Measurements from ENCODE around the gene AOAH.
A peak's percentile ranks its signal among the peaks of the same experiment; 100 is the strongest.

Gene AOAH

GRCh38 chr7:36690514-36691187, 33.6 kb downstream of the AOAH start:
- no peak for DNase-seq

DNA sequence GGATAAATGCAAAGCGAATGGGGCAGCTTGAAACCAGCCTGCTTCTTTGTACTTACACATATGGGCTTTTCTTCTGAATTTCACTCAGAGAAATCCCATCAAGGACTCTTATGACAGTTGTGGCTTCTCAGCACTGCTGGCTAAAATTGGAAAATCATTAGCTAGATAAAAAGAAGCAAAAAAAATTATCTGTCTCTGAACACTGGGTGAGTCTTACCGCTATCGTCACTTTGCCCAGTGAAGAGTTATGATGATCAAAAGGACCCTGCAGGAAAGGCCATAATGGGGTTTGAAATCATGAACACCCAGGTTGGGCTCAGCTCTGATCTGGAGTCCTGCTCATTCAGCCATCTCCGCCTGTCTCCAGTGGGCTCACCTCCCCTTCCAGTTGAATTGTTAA, 34.3 kb downstream of the AOAH start:
- no peak for DNase-seq

DNA sequence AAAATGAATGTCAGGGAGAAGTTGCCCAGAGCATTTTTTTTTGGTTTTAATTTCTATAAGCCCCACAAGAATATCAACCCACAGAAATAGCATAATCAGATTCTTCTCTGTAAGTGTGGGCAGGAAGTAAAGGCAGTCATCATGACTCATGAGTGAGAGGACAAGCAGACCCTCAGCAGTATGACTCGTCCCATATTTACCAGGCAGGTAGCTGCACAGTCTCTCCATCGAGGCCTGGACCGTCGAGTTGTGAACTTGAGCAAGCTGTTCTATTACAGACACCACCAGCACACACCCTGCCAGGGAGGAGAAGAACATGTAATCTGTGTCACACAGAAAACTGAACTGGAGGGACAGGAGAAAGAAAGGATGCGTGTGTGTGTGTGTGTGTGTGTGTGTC, 37.8 kb downstream of the AOAH start:
- no peak for DNase-seq

GRCh38 chr7:36684954-36685353, 39.3 kb downstream of the AOAH start:
- DNase-seq = no peak

GRCh38 chr7:36683695-36684357, 40.5 kb downstream of the AOAH start:
- DNase-seq = no peak

DNA sequence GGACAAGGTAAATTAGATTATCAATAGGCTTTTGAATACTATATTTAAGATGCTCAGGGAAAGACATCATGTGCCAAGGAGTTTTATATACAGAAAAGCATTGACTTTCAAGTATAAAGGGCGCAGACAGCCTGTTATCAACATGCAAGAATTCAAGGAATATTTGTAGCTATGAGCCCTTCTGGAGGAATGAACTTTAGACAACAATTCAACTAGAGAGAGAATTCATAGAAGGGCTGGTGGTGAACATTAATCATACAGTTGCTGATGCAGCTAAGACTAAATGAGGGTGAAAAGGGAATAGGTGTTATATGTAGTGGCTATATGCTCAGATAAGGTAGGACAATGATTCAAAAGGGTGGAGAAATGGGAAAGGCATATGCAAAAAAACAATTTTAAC, 41.2 kb downstream of the AOAH start:
- no peak for DNase-seq

GRCh38 chr7:36682102-36682501, 42.2 kb downstream of the AOAH start:
- DNase-seq = no peak

DNA sequence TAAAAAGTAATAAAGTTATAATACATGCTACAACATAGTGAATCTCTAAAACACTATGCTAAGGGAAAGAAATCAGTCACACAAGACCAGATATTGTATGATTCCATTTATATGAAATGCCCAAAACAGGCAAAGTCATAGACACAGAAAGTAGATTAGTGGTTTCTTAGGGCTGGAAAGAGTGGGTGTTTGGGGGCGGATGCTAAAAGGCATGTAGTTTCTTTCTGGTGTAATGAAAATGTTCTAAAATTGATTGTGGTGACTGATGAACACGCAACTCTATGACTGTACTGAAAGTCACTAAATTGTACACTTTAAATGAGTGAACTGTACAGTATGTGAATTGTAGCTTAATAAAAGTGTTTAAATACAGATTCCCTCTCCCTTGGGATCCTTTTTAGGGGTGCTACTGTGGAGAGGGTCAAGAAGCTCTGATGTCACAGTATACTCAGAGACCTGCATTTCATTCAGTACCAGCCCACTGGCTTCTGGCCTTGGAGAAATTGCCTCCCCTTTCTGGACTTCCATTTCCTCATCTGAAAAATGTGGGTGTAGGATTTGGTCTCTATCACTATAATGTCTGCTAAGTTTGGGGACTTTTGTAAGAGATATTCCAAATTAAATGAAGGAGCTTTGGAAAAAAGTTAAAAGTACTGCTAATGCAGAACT, 46.4 kb downstream of the AOAH start:
- DNase-seq = no peak

DNA sequence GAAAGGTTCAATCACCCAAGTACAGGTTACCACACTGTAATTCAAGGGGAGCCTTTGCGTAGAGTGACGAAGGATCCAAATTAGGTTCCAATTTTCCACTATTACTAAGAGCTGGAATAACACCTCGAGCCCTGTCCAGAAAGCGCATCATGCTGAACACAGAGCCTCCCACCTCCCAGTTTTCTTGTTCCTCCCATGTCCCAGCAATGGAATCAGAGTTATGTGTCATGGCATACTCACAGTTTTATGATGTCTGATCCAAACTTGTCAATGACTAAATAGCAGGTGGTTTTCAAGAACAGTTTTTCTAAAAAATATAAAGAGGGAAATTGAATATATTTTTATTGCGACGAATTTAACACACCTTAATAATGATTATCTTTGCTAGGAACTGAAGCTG, 50.6 kb downstream of the AOAH start:
- DNase-seq = no peak

DNA sequence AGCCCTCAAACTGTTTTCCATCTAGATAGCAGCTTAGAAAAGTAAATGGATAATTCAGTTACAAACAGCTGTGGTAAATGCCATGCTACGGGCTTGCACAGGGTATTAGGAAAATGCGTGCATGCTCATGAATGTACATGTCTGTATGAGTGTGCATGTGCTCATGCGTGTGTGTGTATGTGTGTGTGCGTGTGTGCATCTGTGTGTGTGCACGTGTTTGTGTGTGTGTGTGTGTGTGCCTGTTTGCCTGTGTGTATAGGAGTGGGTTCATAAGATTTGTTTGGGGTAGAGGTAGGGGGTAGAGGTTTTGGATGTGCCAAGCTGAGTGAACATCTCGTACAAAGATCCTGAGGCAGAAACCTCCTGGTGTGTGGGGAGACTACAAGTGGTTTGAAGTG, 52.9 kb downstream of the AOAH start:
- no peak for DNase-seq

DNA sequence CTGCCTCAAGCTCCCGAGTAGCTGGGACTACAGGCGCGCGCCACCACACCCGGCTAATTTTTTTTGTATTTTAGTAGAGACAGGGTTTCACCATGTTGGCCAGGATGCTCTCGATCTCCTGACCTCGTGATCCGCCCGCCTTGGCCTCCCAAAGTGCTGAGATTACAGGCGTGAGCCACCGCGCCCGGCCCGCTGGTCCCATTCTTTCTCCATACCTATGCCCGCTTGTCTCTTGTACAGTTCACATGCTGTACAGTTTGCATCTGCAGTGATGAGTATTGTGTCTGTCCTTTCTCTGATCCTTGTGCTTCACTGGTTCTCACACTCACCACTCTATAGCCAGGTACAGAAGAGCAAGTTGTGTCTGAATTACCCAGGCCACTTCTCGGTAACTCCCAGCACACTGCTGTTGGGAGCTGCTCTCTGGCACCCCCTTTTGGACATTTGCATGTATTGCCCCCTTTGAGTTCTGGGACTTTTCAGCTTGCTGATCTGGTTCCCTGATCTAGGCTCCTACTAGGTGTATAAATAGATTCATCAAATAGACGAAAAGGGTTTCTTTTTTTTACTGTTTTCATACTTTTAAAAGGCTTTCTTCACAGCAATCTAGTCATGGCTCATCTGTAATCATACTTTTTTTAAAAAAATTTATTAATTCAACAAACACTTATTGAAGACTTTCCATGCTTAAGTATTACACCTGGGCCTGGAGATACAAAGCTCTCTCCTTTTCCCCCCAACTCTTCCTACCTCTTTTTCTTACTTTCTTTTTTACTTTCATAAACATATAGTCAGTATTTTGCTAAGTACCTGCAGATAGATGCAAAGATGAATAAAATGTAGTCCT, 53.5 kb downstream of the AOAH start:
- peak in 1 of 2 experiments; percentile 29 for DNase-seq

DNA sequence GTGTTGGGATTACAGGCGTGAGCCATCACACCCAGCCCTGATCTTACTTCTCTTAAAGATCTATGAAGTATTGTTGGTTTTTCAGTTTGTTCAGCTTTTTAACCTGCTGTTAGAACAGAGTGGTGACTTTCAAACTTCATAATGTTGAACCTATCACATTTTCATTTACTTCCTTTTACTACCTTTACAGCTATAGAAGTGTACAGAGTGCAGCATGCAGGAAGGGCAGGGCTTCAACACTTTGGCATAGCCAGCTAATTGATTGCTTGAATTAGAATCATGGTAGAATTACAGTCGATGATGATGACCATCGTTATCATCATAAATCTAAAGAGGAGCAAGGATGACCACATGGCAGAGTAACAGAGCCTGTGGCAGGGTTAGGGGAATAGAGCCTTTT, 55.5 kb downstream of the AOAH start:
- no peak for DNase-seq

GRCh38 chr7:36668080-36668479, 56.2 kb downstream of the AOAH start:
- DNase-seq = no peak

- DNase-seq = no peak
Measured at GRCh38 chr7:36667007-36667745, 57.1 kb downstream of the AOAH start.

DNA sequence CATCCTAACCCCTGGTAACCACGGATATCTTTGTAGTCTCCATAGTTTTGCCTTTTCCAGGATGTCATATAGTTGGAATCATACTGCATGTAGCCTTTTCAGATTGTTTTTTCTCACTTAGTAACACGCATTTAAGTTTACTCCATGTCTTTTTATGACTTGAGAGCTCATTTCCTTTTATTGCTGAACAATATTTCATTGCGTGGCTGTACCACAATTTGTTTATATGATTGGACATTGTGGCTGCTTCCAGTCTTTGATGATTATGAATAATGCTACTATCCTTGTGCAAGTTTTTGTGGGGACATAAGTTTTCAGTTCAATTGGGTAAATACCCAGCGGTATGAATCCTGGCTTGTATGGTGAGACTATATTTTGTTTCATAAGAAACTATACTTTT, 60.8 kb downstream of the AOAH start:
- DNase-seq = no peak

GRCh38 chr7:36661135-36661840, 63.0 kb downstream of the AOAH start:
- no peak for DNase-seq

DNA sequence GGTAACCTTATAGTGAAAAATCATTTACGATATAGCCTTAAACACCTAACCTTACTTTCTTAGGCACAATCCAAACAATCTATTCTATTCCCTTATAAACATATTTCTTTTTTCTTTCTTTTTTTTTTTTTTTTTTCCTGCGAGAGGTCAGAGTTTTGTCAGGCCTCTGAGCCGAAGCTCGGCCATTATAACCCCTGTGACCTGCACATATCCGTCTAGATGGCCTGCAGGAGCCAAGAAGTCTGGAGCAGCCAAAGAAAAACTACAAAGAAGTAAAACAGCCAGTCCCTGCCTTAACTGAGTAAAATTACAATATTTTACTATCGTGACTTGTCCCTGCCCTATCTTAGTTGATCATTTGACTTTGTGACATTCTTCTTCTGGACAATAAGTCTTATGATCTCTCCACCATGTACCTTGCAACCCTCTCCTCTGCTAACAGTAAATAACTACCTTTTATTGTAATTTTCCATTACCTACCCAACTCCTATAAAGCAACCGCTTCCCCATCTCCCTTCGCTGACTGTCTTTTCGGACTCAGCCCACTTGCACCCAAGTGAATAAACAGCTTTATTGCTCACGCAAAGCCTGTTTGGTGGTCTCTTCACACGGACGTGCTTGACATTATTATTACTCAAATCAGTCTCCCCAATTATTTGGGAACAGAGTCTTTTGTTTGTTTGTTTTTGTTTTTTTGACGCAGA, 64.5 kb downstream of the AOAH start:
- no peak for DNase-seq

DNA sequence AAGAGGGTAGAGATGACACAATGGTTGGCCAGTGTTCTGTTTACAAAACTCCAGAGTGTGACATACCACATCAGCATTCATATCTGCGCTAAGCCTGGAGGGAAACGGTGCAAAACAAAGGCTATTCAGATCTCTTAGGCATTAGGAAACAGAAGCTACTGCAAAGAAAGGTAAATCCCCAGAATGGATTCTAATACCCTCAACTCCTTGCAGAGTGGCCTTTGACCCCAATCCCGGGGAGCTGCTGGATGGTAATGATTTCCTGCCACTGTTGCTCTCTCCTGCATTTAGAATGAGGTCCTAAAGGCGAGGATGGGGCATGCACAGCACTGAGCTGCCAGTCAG, 65.2 kb downstream of the AOAH start:
- DNase-seq = peak in 1 of 2 experiments; percentile 5

DNA sequence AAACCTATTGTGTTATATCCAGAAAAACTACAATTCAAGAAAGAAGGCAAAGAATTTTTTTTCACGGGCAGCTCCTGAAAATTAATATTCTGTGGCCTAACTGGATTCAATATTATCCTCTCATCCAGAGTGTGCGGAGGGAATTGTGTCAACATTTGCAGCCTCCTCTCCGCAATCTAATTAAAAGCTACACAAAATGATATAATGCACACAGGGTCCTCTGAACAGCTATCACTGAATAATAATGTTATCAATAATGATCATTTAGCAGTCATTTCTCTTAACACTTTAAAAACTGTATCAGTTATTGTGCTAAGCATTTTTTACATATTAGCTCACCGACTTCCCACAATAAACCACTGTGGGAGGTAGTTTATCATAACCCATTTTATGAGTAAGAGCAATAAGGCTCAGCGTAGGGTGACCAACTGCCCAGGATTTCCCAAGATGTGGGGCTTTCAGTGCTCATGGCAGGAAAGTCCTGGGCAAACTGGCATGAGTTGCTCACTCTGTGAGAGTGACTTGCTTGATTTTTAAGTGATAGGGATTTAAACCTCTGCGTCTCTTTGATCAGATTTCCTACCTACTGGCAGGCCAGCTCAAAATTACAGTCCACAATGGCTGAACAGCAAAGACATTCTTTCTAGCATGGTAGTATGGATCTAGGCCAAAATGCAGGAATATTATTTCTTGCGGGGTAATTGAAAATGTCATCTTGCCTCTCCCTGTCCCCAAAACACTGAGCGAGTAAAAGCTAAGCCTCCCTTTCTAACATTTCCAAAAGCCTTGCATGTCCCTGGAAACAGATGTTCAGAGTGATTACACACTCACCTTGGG, 65.7 kb downstream of the AOAH start:
- DNase-seq = no peak

- DNase-seq = no peak
Measured at GRCh38 chr7:36657036-36657660, 67.1 kb downstream of the AOAH start.

All from SW 1271 (cell line).